Astrocyte of the hippocampus (primary cell): Measurements from ENCODE around the gene FMC1.
"Not testable (repeated sequence)": the region's sequence is repeated elsewhere in the genome, so short reads cannot be mapped to it uniquely, and the experiment has no call there.

Experiments
- DNase-seq: peaks from one replicate; pipeline ENCODE4 v3.0.0; 2011; ENCODE audit warnings: low read depth, low spot score

The FMC1 gene

GRCh38 chr7:139340037-139340807 is 915 bp upstream of the FMC1 start:
- peak; percentile 100 for DNase-seq

- no peak for DNase-seq
These were observed 404 bp upstream of the FMC1 start for GRCh38 chr7:139340808-139341057.

GRCh38 chr7:139341776-139342226 is 664 bp downstream of the FMC1 start:
- no peak for DNase-seq

- no peak for DNase-seq
These were observed 3.9 kb downstream of the FMC1 start for GRCh38 chr7:139345042-139345441.

- no peak for DNase-seq
These were observed 9.9 kb downstream of the FMC1 start for GRCh38 chr7:139351027-139351426.

- no peak for DNase-seq
These were observed 13.6 kb downstream of the FMC1 start for GRCh38 chr7:139354729-139355128.

- no peak for DNase-seq
These were observed 14.2 kb downstream of the FMC1 start for GRCh38 chr7:139355320-139355719.

- not testable (repeated sequence) for DNase-seq
These were observed 16.8 kb downstream of the FMC1 start for GRCh38 chr7:139357729-139358506.

- DNase-seq = no peak
These were observed 17.6 kb downstream of the FMC1 start for GRCh38 chr7:139358541-139359365.

GRCh38 chr7:139359366-139360209 is 18.5 kb downstream of the FMC1 start, which contains the start of gene LUC7L2:
TSS of gene LUC7L2 (plus strand) at chr7:139359894. CDS start at chr7:139360262, 368 bp downstream.
- peak; percentile 100 for DNase-seq

- peak; percentile 98 for DNase-seq
These were observed 19.2 kb downstream of the FMC1 start for GRCh38 chr7:139360210-139360947.

GRCh38 chr7:139360948-139361307 is 19.8 kb downstream of the FMC1 start:
- DNase-seq = no peak

- DNase-seq = no peak
These were observed 20.4 kb downstream of the FMC1 start for GRCh38 chr7:139361523-139361922.

- DNase-seq = peak; percentile 24
These were observed 21.2 kb downstream of the FMC1 start for GRCh38 chr7:139362302-139362701.

- DNase-seq = no peak
These were observed 21.8 kb downstream of the FMC1 start for GRCh38 chr7:139362981-139363380.

- no peak for DNase-seq
These were observed 24.2 kb downstream of the FMC1 start for GRCh38 chr7:139365336-139365735.

- no peak for DNase-seq
These were observed 25.3 kb downstream of the FMC1 start for GRCh38 chr7:139366400-139366799.

GRCh38 chr7:139367438-139368155 is 26.5 kb downstream of the FMC1 start:
- DNase-seq = no peak

- DNase-seq = no peak
These were observed 29.3 kb downstream of the FMC1 start for GRCh38 chr7:139370301-139370942.

GRCh38 chr7:139370943-139371313 is 29.8 kb downstream of the FMC1 start:
- no peak for DNase-seq
